MM.1S (cell line): Measurements from ENCODE around the gene HECTD2.

Source experiments
- DNase-seq: peaks from one replicate; pipeline ENCODE4 v3.0.0-alpha.2; 2015
- H2AFZ ChIP-seq: fragments of 300-600 bp; sonication (generic); 2 replicates; pipeline ENCODE4 v1.6.0; 2016; ENCODE audit warnings: antibody characterized with exemption, low read length
- H3F3A ChIP-seq: fragments of 300-600 bp; sonication (generic); 2 replicates; pipeline ENCODE4 v1.6.1; 2016; ENCODE audit warnings: mild to moderate bottlenecking, antibody characterized with exemption, low read length, moderate library complexity, mixed read lengths; ENCODE audit not compliant: insufficient read depth
- H3K27ac ChIP-seq: fragments of 300-600 bp; sonication (generic); 2 replicates; pipeline ENCODE4 v1.5.1; 2016; ENCODE audit warnings: mild to moderate bottlenecking, low read length
- H3K27me3 ChIP-seq: fragments of 300-600 bp; sonication (generic); replicated peaks from 2 replicates; pipeline ENCODE4 v1.6.0; 2016; ENCODE audit warnings: low read length; ENCODE audit not compliant: insufficient read depth
- H3K36me3 ChIP-seq: fragments of 300-600 bp; sonication (generic); replicated peaks from 2 replicates; pipeline ENCODE4 v1.6.1; 2016; ENCODE audit warnings: mild to moderate bottlenecking, low read length, mixed read lengths; ENCODE audit not compliant: insufficient read depth
- H3K4me1 ChIP-seq: fragments of 300-600 bp; sonication (generic); 2 replicates; pipeline ENCODE4 v1.6.1; 2016; ENCODE audit warnings: low read length, mixed read lengths
- H3K4me2 ChIP-seq: fragments of 300-600 bp; sonication (generic); 2 replicates; pipeline ENCODE4 v1.6.0; 2016; ENCODE audit warnings: low read depth, low read length
- H3K4me3 ChIP-seq: fragments of 300-600 bp; sonication (generic); 2 replicates; pipeline ENCODE4 v1.5.1; 2016; ENCODE audit warnings: low read length, mixed read lengths
- H3K79me2 ChIP-seq: fragments of 300-600 bp; sonication (generic); 2 replicates; pipeline ENCODE4 v1.6.1; 2016; ENCODE audit warnings: mixed run types, low read length, mixed read lengths
- H3K9ac ChIP-seq: fragments of 300-600 bp; sonication (generic); 2 replicates; pipeline ENCODE4 v1.6.1; 2016; ENCODE audit warnings: low read length, mixed read lengths
- H3K9me2 ChIP-seq: fragments of 300-600 bp; sonication (generic); replicated peaks from 2 replicates; pipeline ENCODE4 v1.6.1; 2016; ENCODE audit warnings: mild to moderate bottlenecking, low read length, mixed read lengths; ENCODE audit not compliant: insufficient read depth
- H3K9me3 ChIP-seq: fragments of 300-600 bp; sonication (generic); replicated peaks from 2 replicates; pipeline ENCODE4 v1.6.1; 2016; ENCODE audit warnings: mild to moderate bottlenecking, low read length, mixed read lengths; ENCODE audit not compliant: insufficient read depth
- H4K20me1 ChIP-seq: fragments of 300-600 bp; sonication (generic); 2 replicates; pipeline ENCODE4 v1.6.1; 2016; ENCODE audit warnings: mild to moderate bottlenecking, low read length, moderate library complexity, mixed read lengths; ENCODE audit not compliant: insufficient read depth
- CTCF ChIP-seq: fragments of 300-600 bp; sonication (generic); IDR thresholded peaks from 2 replicates; pipeline ENCODE4 v1.5.1; 2016; ENCODE audit warnings: antibody characterized with exemption, low read length, mixed read lengths
- EZH2 ChIP-seq: fragments of 300-600 bp; sonication (generic); optimal IDR thresholded peaks from 2 replicates; pipeline ENCODE3; 2017; ENCODE audit warnings: low read depth, mild to moderate bottlenecking, antibody characterized with exemption, low read length, mixed read lengths
- EZH2phosphoT487 ChIP-seq: fragments of 300-600 bp; sonication (generic); IDR thresholded peaks from 2 replicates; pipeline ENCODE4 v1.6.1; 2018; ENCODE audit warnings: antibody characterized with exemption, low read length

Gene HECTD2

GRCh38 chr10:91536111-91536510, 126.0 kb downstream of the HECTD2 start:
- Histone ChIP-seq H3K4me2 (no peak overlapping the region), H4K20me1 (no peaks in the 10 kb centered on the region), H3K36me3 (no peaks in the 10 kb centered on the region), H2AFZ (no peak overlapping the region), H3K9me3 (no peaks in the 10 kb centered on the region), H3K27ac (no peak overlapping the region), H3F3A (no peaks in the 10 kb centered on the region), H3K9ac (no peak overlapping the region), H3K27me3 (no peaks in the 10 kb centered on the region), H3K79me2 (no peaks in the 10 kb centered on the region), H3K4me3 (no peak overlapping the region), H3K9me2 (no peaks in the 10 kb centered on the region), H3K4me1 (no peaks in the 10 kb centered on the region)
- DNase-seq: no peak
- TF ChIP-seq EZH2phosphoT487 (no peak), CTCF (no peak), EZH2 (no peak)

DNA sequence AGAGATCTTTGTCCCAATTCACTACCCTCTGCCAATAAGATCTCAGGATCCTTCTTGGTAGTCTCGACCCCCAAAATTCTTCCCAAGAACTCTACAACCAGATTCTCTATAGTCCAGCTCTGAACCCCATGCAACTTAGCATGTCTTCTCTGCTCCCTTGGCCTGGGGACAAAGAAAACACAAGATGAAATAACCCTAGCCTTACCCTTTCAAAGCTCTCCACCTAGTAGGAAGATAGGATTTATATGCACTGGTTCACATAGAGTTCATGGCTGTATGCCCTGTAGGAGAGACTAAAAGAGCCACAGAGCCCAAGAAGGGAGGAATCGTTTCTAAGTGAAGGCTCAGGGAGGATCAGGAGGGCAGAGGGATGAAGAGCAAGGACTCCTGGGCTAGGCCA, 126.6 kb downstream of the HECTD2 start:
- no peak overlapping the region for H3K4me3 ChIP-seq
- H2AFZ ChIP-seq: no peak overlapping the region

DNA sequence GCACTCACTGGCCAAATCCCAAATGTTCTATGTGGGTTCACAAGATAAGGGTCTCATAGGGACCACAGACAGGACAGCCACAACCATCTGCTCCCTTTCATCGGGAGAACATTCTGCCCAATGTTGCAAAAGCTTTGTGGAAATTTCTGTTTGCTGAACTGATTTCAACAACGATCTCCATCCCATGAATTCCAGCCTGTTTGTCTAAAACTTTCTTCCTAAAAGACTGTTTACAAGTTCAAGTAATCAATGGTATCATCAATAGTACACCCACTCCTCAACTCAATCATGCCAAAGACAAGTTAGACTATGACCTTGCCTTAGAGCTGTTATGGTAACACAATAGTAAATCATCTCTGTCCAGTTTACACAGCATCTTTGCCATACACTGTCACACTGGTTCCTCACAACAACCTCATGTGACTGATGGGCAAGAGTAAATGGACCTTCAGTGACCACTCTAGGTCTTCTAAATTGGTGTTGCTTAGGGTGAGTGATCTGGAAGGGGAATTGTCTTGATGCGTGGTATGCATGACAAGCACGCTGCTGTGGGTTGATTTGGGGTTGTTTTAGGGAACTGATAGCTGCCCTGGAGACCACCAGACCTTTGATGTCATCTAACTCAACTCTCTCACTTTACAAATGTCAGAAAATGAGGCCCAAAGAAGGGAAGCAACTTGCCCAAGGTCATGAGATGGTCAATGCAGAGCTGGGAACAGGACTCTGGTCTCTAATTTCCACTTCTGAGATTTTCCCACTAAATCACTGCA, 127.7 kb downstream of the HECTD2 start:
- no peaks in the 10 kb centered on the region for H4K20me1 ChIP-seq
- TF ChIP-seq CTCF (no peak), EZH2phosphoT487 (no peak), EZH2 (no peak)
- no peaks in the 10 kb centered on the region for H3K9me2 ChIP-seq
- no peaks in the 10 kb centered on the region for H3F3A ChIP-seq
- H3K4me1 ChIP-seq: no peaks in the 10 kb centered on the region
- DNase-seq: no peak
- H3K9me3 ChIP-seq: no peaks in the 10 kb centered on the region
- H3K79me2 ChIP-seq: no peaks in the 10 kb centered on the region
- H3K9ac ChIP-seq: no peak overlapping the region
- no peak overlapping the region for H3K4me2 ChIP-seq
- H3K36me3 ChIP-seq: no peaks in the 10 kb centered on the region
- H3K4me3 ChIP-seq: no peak overlapping the region
- H3K27me3 ChIP-seq: no peaks in the 10 kb centered on the region
- no peak overlapping the region for H2AFZ ChIP-seq
- no peak overlapping the region for H3K27ac ChIP-seq

More for the DNA sequence above, 126.6 kb downstream of the HECTD2 start:
- no peaks in the 10 kb centered on the region for H3K27me3 ChIP-seq
- no peaks in the 10 kb centered on the region for H3K79me2 ChIP-seq
- H4K20me1 ChIP-seq: no peaks in the 10 kb centered on the region
- no peaks in the 10 kb centered on the region for H3K36me3 ChIP-seq
- H3F3A ChIP-seq: no peaks in the 10 kb centered on the region
- H3K4me2 ChIP-seq: no peak overlapping the region
- H3K9ac ChIP-seq: no peak overlapping the region
- DNase-seq: no peak
- H3K9me3 ChIP-seq: no peaks in the 10 kb centered on the region
- no peaks in the 10 kb centered on the region for H3K4me1 ChIP-seq
- TF ChIP-seq EZH2 (no peak), EZH2phosphoT487 (no peak), CTCF (no peak)
- H3K27ac ChIP-seq: no peak overlapping the region
- no peaks in the 10 kb centered on the region for H3K9me2 ChIP-seq
